ENCODE measurements around the gene KIF26A.

KIF26A gene

GRCh38 chr14:104113631-104114420 lies 24.6 kb upstream of the KIF26A start:
- peak; percentile 54 for DNase-seq

DNA sequence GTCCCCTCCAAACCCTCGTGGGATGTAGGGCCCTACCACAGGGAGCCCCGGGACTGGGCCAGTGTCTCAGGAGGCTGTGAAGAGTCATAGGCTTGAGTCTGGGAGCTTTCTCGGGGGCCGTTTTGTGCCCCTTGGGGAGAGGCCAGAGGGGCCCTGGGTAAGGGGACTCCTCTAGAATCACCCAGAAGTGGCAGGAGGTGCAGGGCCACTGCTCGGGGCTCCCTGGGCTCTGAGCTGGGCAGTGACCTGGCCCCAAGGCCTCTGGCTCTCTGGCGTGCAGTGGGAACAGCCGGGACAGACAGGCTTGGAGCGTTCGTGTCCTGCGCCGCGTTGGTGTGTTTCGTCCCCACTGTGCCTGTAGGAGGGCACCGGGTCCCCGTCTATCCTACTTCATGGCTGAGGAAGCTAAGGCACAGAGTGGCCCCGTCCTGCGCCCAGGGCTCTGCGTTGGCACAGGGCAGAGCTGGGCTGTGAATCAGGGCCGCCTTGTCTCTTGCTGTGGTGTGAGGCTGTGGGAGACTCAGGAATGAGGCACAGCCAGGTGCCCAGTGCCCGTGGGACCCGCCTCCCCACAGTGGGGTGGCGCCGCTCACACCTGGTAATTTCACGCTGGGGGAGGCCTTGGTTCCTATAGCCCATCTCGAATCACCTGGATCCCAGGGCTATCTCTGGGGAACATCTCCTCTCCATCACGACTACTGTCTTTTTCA lies 23.8 kb upstream of the KIF26A start:
- DNase-seq, result peak; percentile 55

DNA sequence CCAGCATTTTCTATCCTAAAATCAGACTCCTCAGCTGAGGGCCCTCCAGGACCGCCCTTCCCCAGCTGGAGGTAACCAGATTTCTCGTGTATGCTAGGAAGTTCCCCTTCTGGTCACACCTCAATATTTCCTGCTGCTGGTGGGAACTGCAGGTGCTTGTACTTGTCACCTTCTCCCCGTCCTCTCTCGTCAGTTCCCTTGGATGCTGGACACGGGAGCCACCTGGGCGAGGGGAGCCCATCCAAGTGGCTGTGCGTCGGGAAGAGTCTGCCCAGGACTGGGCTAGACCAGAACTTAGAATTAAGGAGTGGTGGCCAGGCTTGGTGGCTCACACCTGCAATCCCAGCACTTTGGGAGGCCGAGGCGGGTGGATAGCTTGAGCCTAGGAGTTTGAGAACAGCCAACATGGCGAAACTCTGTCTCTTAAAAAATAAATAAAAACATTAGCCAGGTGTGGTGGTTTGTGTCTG lies 23.2 kb upstream of the KIF26A start:
- peak; percentile 30 for DNase-seq

- DNase-seq, result peak; percentile 49
These were observed 22.6 kb upstream of the KIF26A start for GRCh38 chr14:104115691-104116287.

DNA sequence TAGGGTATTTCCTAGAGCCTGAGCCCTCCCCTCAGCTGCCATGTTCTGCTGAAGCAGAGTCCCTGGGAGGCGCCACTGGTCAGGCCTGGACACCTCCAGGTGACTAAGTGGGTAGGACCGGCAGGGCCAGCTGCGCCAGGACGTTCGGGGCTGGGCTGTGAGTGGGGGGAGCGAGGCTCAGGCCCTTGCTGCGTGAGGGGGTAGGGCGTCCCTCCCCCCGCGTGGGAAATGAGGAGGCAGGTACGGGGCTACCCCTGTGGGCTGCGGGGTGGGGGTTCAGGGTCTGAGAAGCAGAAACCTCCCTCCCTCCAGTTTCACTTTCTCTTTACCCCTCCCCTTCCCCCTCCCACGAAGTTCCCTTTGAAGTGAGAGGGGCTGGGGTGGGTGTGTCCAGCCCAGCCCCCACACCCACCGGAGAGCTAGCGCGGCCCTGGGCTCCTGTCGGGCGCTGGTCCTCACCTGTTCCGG lies 22.1 kb upstream of the KIF26A start:
- DNase-seq, result peak; percentile 60

- DNase-seq, result peak; percentile 69
These were observed 21.5 kb upstream of the KIF26A start for GRCh38 chr14:104116756-104117340.

DNA sequence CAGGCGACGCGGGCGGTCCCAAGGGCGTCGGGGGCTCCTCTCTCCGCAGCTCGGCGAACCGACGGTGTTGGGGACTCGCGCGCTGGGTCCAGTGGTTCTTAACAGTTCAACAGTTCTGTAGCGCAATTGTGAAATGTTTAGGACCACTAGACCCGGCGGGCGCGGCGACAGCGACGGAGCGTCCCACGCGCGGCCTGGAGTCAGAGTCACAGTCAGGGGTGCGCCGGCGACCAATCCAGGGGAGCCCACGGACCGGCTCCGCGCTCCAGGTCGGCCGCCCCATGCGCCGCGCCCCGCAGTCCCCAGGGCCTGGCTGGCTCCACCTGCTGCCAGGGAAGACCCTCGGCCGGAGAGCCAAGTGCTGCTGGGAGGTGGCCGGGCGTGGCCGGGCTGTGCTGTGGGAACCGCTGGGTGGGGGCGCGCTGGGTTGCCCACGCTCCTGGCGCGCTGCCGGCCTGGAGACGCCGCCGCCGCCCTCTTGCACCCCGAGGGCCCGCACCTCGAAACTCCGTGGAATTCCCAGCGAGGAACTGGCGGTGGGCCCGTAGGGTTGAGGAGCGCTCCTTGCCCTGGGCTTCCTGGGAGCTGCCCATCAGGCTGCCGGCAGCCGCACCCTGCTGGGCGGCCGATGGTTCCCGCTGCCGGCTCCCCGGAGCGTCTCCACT lies 20.9 kb upstream of the KIF26A start:
- DNase-seq, result peak; percentile 44

- peak; percentile 53 for DNase-seq
These were observed 20.2 kb upstream of the KIF26A start for GRCh38 chr14:104118006-104118844.

DNA sequence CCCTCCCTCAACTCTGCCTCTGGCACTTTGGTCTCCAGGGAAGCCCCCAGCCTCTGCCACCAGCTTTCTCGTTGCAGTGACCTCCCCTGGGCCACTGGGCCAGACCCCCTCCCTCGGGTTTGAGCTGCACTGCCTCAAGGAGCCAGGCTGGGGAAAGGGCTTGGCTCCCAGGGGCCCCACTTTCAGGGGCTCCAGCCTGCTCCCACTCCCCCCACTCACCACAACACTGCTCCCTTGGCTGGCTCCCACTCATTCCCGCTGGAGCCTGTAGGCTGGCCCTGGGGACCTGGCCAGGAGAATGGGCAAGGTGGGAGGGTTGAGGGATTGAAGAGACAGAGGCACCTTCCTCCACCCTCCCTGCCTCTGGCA lies 19.3 kb upstream of the KIF26A start:
- peak; percentile 17 for DNase-seq

GRCh38 chr14:104119488-104120251 lies 18.7 kb upstream of the KIF26A start:
- peak; percentile 53 for DNase-seq

GRCh38 chr14:104120281-104120741 lies 18.1 kb upstream of the KIF26A start:
- peak; percentile 37 for DNase-seq

DNA sequence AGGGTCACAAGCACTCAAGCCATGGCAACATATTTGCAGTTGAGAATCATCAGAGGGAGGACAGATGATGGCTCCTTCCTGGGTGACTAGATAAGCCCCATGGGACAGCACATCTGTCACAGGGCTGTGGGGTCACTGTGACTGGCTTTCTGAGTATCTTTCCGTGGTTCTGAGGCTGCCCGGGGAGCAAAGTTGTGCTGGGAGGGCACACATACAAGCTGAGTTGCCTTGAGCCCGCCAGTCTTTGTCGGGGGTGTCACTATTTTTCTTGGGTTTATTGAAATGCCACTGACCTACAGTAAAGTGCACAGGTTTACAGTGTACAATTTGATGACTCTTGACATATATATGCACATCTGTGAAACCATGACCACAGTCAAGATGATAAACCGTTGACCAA lies 17.2 kb upstream of the KIF26A start:
- peak; percentile 14 for DNase-seq

DNA sequence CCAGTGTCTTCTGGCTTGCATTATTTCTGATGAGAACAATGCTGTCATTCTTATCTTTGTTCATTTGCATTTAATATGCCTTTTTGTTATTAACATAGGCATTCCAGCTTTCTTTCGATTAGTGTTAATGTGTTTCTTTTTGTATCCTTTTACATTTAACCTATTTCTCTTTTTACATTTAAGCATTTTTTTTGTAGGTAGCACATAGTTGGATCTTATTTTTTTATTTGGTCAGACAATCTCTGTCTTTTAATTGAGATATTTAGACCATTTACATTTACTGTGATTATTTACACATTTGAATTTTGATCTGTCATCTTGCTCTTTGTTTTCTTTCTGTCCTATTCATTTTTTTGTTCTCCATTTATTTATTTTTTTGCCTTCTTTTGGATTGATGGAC lies 14.5 kb upstream of the KIF26A start:
- DNase-seq, result no peak

DNA sequence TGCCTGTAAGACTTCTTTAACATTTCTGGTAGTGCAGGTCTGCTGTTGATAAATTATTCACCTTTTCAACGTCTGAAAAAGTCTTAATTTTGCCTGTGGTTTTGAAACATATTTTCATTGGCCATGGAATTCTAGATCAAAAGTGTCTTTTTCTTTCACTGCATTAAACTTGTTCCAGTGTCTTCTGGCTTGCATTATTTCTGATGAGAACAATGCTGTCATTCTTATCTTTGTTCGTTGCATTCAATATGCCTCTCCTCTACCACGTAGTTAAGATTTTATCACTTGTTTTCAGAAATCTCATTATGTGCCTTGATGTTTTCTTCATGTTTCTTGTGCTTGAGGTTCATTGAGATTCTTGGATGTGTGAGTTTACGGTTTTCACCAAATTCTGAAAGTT lies 13.4 kb upstream of the KIF26A start:
- no peak for DNase-seq

GRCh38 chr14:104126753-104127152 lies 11.6 kb upstream of the KIF26A start:
- DNase-seq, result peak; percentile 25

- DNase-seq, result no peak
These were observed 9.4 kb upstream of the KIF26A start for GRCh38 chr14:104128981-104129380.

- DNase-seq, result no peak
These were observed 8.8 kb upstream of the KIF26A start for GRCh38 chr14:104129556-104129955.

DNA sequence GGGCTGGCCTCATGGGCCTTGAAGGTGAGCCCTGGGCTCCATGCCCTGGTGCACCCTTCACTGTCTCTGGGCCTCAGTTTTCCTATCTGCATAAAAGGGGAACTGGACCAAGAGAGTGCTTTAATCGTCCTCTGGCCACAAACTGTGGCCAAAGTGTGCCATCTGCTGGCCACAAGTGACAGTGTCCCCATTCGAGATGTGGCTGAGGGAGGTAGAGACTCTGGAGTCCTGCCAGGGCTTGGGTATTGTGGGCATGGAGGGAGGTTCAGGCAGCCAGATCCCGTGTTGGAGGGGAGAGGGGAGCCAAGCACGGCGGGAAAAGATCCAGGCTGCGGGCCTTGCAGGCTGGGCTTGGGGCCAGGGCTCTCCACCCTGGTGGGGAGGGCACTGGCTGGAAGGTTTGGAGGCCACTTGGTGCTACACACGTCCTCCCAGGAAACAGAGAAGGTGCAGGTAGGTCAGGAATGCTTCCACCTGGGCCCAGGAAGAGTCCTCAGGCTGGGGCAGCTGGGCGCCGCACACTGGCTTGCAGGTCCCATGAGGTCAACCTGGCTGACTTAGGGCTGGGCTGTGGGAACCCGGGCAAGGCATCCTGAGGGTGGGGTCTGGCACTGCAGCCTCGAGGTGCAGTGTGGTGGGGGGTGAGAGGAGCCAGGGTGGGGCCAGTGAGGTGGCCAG lies 7.3 kb upstream of the KIF26A start:
- peak; percentile 62 for DNase-seq

- no peak for DNase-seq
These were observed 6.2 kb upstream of the KIF26A start for GRCh38 chr14:104131968-104132732.
